HG02870 (cell line): Measurements from ENCODE around the gene SETDB1.
A peak's percentile ranks its signal among the peaks of the same experiment; 100 is the strongest.
"Not testable (repeated sequence)": the region's sequence is repeated elsewhere in the genome, so short reads cannot be mapped to it uniquely, and the experiment has no call there.

ENCODE experiments used
- ATAC-seq: cut with Tn5 transposase; IDR thresholded peaks from one replicate; pipeline ENCODE4 v1.9.1; 2021; ENCODE audit warnings: mild to moderate bottlenecking, moderate library complexity; ENCODE audit not compliant: unreplicated experiment

SETDB1 gene

DNA sequence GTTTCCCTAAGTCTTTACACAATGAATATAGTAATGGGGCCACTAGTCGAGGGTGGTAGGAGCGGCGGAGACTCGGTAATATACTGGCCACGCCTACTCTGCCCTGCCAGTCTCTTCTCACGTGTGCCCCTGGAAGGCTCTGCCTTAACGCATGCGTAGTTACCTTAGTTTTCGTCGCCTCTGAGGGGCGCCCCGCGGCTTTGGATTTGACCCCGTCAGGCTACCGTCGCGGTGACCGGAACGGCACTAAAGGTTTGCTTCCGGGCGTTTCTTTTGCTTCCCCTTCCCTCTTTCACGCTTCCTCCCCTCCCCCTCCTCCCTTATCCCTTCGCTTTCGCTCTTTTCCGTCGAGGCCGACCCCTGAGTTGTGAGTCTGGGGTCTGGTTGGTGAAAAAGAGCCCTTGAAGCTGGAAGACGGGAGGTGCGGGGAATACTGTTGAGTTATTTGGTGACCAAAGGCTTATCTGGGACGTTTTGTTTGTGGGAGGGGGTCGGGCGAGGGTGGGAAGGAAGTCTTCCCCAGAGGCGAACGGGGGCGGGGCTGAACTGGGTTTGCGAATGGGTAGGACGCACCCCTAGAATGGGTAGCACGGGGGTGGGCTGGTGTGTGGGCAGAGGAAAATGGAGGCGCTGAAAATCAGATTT, at the start of gene SETDB1:
TSS of gene SETDB1 (plus strand) at position 267 of the 645 bp plus-strand sequence. CDS start 1,352 bp downstream, outside the sequence.
- peak; percentile 79 for ATAC-seq

DNA sequence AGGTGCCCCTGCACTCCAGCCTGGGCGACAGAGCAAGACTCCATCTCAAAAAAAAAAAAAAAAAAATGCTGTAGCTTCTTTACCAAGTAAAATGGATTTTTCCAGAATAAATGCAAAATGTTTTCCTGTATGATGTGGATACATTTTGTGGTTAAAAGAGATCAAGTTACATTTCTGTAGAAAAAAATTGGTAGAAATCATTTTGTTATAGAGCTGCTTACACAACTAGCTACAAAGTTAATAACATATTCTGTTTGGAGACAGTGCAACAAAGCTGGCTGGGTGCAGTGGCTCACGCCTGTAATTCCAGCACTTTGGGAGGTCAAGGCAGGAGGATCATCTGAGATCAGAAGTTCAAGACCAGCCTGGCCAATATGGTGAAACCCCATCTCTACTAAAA, 47.2 kb upstream of the SETDB1 start:
- not testable (repeated sequence) for ATAC-seq

DNA sequence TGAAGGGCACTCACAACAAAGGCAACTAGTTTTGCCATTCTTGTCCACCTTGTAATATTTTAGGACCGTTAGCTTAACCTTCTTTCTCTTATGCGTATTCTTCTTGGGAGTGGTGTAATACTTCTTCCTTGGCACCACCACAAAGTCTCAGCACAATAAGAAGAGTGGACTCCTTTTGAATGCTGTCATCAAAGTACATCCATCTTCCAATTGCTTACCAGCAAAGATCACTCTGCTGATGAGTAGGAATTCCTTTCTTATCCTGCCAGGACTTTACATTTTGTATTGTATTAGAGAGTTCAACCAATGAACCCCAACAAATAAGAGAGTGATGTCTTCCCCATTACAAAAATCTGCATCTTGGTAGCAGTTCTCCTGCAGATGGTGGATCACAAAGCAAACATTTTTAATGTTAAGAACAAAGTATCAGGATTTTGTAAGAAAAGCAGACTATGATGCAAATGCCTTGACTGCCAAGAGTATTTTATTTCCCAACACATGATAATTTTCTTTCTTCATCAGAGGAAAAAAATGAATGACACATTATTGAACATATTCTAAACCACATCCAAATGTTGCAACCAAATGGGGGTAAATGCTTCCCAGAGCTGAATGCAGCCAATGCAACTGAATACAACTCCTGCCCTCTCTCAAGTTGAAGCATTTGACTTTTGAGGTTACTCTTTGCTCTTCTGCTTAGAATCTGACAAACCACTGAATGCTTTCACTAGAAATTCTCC, 44.7 kb upstream of the SETDB1 start:
- ATAC-seq = no peak

DNA sequence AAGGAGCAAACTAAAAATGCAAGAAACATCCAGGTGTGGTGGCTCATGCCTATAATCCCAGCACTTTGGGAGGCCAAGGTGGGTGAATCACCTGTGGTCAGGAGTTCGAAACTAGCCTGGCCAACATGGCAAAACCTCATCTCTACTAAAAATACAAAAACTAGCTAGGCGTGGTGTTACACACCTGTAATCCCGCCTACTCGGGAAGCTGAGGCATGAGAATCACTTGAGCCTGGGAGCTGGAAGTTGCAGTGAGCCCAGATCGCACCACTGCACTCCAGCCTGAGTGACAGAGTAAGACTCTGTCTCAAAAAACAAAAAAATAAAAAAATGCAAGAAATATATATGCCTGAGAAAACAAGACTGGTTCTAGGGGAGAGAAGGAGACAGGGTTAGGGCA, 43.0 kb upstream of the SETDB1 start:
- ATAC-seq = not testable (repeated sequence)

DNA sequence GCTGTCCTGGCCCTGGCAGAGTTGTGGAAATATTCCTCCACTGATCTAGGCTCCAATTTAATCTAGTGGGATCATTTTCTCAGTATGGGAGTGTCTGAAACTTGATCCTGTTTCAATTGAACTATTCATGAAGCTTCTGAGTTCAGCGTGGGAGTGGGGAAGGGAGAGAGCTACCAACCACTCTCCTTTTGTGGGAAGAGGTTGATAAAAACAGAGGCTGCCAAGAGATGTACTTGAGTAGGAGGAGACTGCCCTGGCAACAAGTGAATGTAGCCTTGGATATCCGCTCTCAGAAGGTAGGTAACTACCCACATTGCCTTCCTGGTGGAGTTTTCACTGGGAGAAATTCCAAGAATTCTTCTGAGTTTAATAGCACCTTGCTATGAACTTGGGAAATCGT, 39.1 kb upstream of the SETDB1 start, which contains the start of gene CTXND2:
TSS of gene CTXND2 (plus strand) at position 119 of the 400 bp plus-strand sequence. CDS start 25,179 bp downstream, outside the sequence.
- ATAC-seq = no peak

DNA sequence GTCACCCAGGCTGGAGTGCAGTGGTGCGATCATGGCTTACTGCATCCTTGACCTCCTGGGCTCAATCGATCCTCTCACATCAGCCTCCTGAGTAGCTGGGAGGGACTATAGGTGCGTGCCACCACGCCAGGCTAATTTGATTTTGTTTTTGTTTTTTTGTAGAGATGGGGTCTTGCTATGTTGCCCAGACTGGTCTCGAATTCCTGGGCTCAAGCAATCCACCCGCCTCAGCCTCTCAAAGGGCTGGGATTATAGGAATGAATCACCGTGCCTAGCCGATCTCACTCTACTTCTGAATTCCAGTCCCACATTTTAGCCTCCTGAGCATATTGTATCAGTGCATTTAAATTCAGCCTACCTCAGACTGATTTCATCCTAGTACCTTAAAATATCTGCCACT, 37.4 kb upstream of the SETDB1 start:
- ATAC-seq = no peak

DNA sequence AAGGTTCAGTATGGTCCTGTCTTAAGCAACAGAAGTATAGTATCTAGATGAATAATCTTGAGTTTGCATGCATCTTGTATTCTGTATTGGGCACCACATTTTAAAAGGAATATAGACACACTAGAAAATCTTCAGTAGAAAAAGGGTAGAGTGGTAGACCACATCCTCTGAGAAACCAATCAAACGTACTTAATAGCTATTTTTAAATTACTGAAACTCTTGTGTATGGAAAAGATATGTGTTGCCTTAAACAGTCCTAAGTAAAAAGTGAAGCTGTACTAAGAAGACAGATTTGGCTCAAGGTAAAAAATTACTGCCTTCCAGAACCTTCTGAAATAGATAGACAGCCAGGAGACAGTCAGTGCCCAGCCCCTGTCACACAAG, 36.1 kb upstream of the SETDB1 start:
- ATAC-seq = peak; percentile 54

DNA sequence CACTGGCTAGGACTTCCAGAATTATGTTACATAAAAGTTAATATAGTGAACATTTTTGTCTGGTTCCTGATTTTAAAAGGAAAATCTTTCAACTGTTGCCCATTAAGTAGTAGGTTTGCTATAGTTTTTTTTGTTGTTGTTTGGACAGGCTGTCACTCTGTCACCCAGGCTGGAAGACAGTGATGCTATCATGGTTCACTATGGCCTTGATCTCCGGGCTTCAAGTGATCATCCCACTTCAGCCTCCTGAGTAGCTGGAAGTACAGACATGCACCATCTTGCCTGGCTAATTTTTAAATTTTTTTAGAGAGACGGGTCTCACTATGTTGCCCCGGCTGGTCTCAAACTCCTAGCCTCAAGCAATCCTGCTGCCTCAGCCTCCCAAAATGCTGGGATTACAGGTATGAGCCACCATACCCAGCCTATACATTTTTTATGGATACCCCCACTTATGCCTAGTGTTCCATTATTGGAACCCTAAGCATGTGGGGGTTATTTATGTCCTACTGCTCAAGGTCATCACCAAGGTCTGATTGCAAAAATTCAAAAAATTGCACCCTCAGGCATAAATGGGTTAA, 32.7 kb upstream of the SETDB1 start:
- ATAC-seq = no peak

DNA sequence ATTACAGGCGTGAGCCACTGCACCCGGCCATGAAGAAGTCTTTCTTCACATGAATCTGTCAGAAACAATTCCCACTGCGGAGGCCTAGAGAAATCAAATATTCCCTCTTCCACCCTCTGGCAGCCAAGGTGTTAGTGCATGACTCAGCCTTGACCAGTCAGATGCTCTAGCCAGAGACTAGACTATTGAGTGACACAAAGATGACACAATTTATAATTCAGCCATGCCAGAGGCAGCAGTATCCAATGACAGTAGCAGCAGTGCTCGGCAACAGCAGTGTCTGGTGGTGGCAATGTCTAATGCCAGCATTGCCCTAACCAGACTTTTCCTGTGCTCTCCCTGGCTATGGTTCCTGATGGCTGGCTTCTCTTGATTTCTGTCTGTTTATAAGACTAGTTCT, 30.5 kb upstream of the SETDB1 start:
- no peak for ATAC-seq

DNA sequence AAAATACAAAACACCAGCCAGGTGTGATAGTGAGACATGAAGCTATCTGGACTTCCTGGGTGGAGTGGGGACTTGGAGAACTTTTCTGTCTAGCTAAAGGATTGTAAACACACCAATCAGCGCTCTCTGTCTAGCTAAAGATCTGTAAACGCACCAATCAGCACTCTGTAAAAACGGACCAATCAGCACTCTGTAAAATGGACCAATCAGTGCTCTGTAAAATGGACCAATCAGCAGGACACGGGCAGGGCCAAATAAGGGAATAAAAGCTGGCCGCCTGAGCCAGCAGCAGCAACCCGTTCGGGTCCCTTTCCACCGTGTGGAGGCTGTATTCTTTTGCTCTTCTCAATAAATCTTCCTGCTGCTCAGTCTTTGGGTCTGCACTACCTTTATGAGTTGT, 26.4 kb upstream of the SETDB1 start:
- not testable (repeated sequence) for ATAC-seq

DNA sequence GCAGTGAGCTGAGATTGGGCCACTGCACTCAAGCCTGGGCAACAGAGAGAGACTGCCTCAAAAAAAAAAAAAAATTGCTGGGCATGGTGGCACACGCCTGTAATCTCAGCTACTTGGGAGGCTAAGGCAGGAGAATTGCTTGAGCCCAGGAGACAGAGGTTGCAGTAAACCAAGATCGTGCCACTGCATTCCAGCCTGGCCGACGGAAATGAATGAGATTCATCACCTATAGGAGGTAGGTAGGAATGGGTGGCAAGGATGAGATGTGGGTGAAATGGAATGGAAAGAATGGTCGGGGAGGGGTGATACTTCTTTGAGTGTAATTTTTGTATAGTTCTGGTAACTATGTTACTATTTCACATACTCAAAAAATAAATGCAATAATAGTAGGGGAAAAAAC, 23.8 kb upstream of the SETDB1 start:
- no peak for ATAC-seq

DNA sequence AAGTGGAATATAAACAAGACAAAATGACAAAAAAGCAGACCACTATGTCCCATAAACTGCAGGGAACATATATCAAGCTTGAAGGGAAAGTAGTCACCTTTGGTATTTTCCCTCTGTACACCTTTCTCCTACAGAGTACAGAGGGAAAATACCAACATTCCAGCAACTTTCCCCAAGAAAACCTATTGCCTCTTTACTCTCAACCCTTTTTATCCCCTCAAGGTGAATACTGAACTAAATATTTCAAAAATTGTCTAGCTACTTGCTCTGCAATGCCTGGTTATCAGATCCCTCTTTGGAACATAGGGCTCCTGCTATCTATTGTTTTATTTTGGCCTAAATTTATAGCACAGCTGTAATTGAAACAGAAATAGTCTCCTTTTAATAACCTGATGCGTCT, 23.4 kb upstream of the SETDB1 start:
- no peak for ATAC-seq

DNA sequence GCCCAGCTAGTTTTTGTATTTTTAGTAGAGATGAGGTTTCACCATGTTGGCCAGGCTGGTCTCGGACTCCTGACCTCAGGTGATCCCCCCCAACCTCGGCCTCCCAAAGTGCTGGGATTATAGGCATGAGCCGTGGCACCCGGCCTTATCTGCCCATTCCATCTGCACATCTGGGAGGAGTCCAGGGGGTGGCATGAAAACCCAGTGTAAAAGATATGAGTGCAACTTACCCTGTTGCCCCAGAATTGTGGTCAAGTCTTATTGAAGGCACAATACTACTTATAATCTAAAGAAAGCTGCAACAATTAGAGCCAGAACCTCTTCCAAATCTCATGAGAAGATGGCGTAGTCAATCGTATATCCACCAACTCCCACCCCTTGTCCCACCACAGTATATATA, 20.9 kb upstream of the SETDB1 start:
- no peak for ATAC-seq

DNA sequence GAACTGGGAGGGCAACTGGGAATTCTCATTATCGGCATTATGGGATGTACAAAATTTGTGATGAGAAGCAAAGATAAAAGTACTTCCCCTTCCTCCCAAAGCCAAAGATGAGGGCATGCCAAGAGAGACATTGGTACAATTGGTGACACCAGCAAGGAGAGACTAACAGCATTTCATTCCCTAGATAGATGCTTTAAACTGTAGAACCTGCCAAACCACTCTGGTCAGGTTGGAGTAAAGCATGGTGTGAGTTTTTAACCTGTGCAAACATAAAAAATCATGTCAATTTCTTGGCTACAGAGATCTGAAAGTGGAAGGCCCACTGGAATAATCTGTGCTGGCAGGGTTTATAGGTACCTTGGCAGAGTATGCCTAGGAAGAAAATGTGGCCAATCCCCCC, 19.8 kb upstream of the SETDB1 start:
- ATAC-seq = no peak

DNA sequence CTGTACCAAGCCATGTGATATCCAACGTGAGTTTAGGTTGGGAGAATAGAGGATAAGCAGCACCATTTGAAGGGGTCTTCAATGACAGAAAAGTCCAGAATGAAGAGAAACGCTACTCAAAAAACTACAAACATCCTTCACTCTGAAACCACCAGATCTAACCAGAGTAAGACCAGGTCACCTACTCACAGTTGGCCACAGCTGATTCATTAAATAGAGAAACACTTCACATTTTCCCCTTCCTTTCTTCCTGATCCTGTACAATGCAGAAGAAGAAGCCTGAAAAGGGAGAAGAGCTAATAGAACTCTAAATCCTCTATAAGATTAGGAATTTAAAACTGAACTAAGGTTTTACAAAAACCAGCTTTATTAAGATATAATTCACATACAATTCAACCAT, 19.4 kb upstream of the SETDB1 start:
- no peak for ATAC-seq

DNA sequence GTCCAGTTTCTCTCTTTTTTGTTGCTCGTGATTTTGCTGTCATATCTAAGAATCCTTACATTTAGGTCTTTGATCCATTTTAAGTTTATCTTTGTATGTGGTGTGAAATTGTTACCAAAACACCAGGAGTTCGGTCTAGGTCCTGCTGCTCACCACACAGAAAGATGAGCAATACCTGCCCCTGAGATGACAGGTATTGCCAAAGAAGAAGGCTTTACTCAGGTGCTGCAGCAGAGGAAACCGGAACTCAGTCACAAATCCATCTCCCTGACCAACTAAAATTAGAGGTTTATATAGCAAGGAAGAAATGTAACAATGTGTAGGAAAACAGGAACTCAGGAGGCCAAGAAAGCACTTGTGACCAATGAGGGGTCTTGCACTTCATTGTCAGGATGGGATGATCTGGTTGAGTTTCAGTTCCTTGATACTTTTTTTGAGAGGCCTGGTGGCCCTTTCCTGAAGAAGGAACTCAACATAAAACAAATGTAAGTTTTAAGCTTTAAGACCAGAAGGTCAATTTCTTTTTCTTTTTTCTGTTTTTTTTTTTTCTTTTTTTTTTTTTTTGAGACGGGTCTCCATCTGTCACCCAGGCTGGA, 16.5 kb upstream of the SETDB1 start:
- no peak for ATAC-seq

DNA sequence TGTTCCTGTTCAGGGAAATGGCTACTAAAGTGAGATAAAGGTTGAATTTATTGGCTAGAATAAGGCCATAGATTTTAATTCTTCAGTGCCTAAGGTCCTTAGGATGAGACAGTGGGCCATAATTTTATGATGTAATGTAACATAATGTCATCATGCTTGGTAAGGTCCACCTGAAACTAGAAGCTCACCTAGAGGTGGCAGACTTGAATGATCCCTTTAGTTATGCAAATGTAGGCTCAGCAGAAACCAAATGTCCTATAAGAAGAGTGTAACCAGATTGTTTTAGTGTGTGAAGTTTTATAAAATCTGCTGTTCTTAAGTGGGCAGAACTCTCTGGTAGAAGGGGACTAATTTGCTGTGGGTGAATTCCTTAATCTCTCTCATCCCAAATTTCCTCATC, 13.5 kb upstream of the SETDB1 start:
- no peak for ATAC-seq

DNA sequence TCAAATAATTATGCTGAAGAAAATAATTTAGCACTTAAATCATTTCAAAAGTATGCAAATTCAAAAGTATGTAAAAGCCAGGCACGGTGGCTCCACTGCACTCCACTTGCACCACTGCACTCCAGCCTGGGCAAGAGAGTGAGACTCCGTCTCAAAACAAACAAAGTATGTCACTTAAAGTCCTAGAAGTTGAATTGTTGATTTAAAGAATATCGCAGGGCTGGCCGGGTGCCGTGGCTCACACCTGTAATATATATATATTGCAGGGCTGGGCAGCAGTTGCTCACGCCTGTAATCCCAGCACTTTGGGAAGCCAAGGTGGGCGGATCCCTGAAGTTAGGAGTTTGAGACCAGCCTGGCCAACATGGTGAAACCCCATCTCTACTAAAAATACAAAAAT, 8.8 kb upstream of the SETDB1 start:
- no peak for ATAC-seq

DNA sequence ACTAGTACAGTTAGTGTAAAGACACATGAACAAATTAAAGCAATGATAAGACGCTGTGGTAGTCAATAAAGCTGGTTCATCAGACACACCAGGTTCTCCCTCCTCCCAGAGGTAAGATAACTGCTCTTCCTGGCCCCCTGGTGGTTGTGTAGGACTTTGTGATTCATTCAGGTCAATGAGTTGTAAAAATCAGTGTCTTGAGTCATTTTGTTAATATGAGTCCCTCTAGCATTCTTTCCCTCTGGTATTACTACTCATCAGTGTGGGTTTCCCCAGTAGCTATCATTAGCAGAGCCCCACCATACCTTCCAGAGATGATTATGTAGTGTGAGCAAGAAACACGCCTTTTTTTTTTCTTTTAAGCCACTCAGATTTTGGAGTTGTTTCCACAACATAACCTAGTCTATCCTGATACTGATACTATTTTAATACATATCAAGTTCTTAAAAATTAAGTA, 3.6 kb upstream of the SETDB1 start:
- ATAC-seq = peak; percentile 62

DNA sequence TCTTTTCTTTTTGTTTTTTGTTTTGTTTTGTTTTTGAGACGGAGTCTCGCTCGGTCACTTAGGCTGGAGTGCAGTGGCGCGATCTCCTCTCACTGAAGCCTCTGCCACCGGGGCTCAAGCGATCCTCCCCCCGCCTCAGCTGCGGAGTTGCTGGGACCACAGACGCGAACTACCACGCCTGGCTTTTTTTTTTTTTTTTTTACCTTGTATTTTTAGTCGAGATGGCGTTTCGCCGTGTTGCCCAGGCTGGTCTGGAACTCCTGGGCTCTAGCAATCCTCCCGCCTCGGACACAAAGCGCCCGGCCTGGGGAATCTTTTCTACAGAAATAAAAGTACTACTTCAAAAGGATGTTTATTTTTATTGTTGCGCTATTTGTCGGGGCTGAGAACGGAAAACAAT, 1.1 kb upstream of the SETDB1 start:
- ATAC-seq = no peak

DNA sequence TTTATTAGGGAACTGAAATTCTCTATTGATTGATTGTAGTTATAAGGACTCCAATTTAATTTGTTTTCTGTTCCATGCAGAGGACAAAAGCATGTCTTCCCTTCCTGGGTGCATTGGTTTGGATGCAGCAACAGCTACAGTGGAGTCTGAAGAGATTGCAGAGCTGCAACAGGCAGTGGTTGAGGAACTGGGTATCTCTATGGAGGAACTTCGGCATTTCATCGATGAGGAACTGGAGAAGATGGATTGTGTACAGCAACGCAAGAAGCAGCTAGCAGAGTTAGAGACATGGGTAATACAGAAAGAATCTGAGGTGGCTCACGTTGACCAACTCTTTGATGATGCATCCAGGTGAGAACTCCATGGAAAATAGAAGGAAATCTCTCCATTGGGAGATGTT, 1.5 kb downstream of the SETDB1 start:
- ATAC-seq = no peak

DNA sequence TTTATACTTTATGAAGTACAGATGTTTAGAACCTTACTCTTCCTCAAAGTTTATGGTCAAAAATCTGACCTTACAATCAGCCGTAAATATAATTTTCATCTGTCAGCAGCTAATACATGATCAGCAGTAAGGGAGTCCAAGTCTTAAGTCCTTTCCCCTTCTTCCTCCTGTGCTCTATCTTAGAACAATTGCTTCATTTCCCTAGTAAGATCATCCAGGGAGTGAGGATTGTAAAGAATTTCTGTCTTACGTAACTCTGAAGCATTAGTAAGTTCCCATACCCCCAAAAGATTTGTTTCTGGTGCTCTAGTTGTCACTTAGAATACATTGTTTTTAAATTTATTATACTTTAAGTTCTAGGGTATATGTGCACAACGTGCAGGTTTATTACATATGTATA, 2.1 kb downstream of the SETDB1 start:
- no peak for ATAC-seq
